ENCODE data around the gene BPGM.
A peak's percentile ranks its signal among the peaks of the same experiment; 100 is the strongest.

Gene BPGM

GRCh38 chr7:134646425-134647305 is at the start of gene BPGM:
TSS of gene BPGM (plus strand) at chr7:134646853. CDS start at chr7:134661508, 14,655 bp downstream.
- peak; percentile 100 for DNase-seq

GRCh38 chr7:134599371-134599770 is 47.3 kb upstream of the BPGM start:
- no peak for DNase-seq

- DNase-seq = no peak
These were observed 45.2 kb upstream of the BPGM start for GRCh38 chr7:134601459-134601858.

GRCh38 chr7:134602881-134603451 is 43.7 kb upstream of the BPGM start:
- DNase-seq = peak; percentile 78

GRCh38 chr7:134605978-134606923 is 40.4 kb upstream of the BPGM start:
- no peak for DNase-seq

GRCh38 chr7:134611611-134612151 is 35.0 kb upstream of the BPGM start:
- no peak for DNase-seq

- no peak for DNase-seq
These were observed 34.5 kb upstream of the BPGM start for GRCh38 chr7:134612197-134612596.

- DNase-seq = no peak
These were observed 32.9 kb upstream of the BPGM start for GRCh38 chr7:134613623-134614347.

GRCh38 chr7:134616611-134617010 is 30.0 kb upstream of the BPGM start:
- no peak for DNase-seq

- no peak for DNase-seq
These were observed 27.7 kb upstream of the BPGM start for GRCh38 chr7:134618756-134619530.

GRCh38 chr7:134619627-134620331 is 26.9 kb upstream of the BPGM start:
- no peak for DNase-seq

- no peak for DNase-seq
These were observed 24.2 kb upstream of the BPGM start for GRCh38 chr7:134622303-134622995.

GRCh38 chr7:134623193-134623592 is 23.5 kb upstream of the BPGM start:
- no peak for DNase-seq

- DNase-seq = no peak
These were observed 21.1 kb upstream of the BPGM start for GRCh38 chr7:134625550-134625949.

GRCh38 chr7:134627109-134627774 is 19.4 kb upstream of the BPGM start:
- no peak for DNase-seq

GRCh38 chr7:134627775-134628153 is 18.9 kb upstream of the BPGM start:
- DNase-seq = no peak

- DNase-seq = no peak
These were observed 17.2 kb upstream of the BPGM start for GRCh38 chr7:134629445-134629844.

- DNase-seq = no peak
These were observed 16.4 kb upstream of the BPGM start for GRCh38 chr7:134630237-134630636.

GRCh38 chr7:134630893-134631292 is 15.8 kb upstream of the BPGM start:
- DNase-seq = no peak

GRCh38 chr7:134632052-134632451 is 14.6 kb upstream of the BPGM start:
- no peak for DNase-seq
